ENCODE results near the gene ATP5F1E. TPM values are rescaled to one million over a fixed set of nuclear protein-coding genes. Genes with fewer than 3 reads are reported as not detected.

ATP5F1E gene
- total RNA-seq, 4 donors from 2014 or later = 27.1 to 38.2 (median 33.7) TPM

DNA sequence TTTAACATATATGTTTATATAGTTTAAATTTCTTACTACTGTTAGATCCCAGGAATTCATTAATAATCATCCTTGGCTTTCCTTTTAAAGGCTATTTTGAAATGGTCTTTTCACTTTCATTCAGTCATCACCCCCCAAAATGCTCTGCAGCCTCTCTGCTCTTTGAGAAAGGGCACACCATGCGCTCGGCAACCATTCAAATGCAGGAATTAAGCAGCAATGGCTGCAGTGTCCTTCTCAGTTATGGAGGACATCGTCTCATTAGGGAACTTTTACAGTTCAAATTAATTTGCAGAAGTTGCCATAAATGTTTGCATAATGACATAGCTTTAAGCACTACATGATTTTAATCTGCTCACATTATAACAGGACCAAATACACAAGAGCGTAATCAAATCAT, 6.6 kb downstream of the ATP5F1E start:
- TF ChIP-seq, protein P1, sequence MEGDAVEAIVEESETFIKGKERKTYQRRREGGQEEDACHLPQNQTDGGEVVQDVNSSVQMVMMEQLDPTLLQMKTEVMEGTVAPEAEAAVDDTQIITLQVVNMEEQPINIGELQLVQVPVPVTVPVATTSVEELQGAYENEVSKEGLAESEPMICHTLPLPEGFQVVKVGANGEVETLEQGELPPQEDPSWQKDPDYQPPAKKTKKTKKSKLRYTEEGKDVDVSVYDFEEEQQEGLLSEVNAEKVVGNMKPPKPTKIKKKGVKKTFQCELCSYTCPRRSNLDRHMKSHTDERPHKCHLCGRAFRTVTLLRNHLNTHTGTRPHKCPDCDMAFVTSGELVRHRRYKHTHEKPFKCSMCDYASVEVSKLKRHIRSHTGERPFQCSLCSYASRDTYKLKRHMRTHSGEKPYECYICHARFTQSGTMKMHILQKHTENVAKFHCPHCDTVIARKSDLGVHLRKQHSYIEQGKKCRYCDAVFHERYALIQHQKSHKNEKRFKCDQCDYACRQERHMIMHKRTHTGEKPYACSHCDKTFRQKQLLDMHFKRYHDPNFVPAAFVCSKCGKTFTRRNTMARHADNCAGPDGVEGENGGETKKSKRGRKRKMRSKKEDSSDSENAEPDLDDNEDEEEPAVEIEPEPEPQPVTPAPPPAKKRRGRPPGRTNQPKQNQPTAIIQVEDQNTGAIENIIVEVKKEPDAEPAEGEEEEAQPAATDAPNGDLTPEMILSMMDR (IDR thresholded peaks at IDR 0.05 in 4 of 5, conservative IDR thresholded peaks at IDR 0.05 in 1 of 5) = no peak
- no peak for TF ChIP-seq POLR2A (IDR thresholded peaks at IDR 0.05)
- H3K36me3 ChIP-seq = peaks cover 0 to 66% of the 10 kb centered on the region in 2 donors
- H3K9me3 ChIP-seq = no peaks in the 10 kb centered on the region
- in situ Hi-C loops (cut with MboI; ENCODE audit: low sequenced_read_pairs in 4 of 4) = loop anchor here in 1 of 4 donors (25.0 kb wide), 1 partner anchor 338 kb away; the partner anchor contains the start of gene NPEPL1
- DNase-seq = no peak
- intact Hi-C loops (cut with DNase I; ENCODE audit: low total_unique reads) = no loop called here
- ATAC-seq = no peak
- H3K4me1 ChIP-seq = peaks cover 31 to 33% of the 10 kb centered on the region in 2 donors
- no peak overlapping the region for H3K27ac ChIP-seq
- H3K27me3 ChIP-seq = no peaks in the 10 kb centered on the region
- H3K4me3 ChIP-seq = no peak overlapping the region

DNA sequence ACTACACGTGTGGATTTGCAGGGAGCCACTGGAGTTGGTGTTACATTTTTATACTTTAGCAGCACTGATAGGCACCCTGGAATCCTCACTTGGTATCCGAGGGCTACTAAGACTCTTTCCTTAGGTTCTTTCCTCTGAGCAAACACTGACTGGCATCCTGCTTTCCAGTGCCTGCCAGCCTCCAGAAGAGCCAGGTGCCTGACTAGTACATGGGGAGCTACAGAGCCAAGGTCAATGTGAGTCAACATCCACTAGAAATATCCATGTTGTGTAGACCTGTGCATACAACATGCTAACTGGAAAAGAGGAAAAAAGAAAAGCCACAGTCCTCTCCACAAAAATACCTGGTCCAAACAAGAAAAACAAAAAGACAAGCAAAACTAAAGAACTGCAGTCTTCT, 7.0 kb downstream of the ATP5F1E start:
- Histone ChIP-seq H3K9me3 (no peaks in the 10 kb centered on the region), H3K27me3 (no peaks in the 10 kb centered on the region), H3K4me1 (peaks cover 27 to 29% of the 10 kb centered on the region in 2 donors), H3K4me3 (no peak overlapping the region), H3K36me3 (peaks cover 0 to 62% of the 10 kb centered on the region in 2 donors), H3K27ac (no peak overlapping the region)
- DNase-seq (no peak), ATAC-seq (no peak)
- no peak for TF ChIP-seq POLR2A (IDR thresholded peaks at IDR 0.05)
- TF ChIP-seq, protein P1 (IDR thresholded peaks at IDR 0.05 in 4 of 5, conservative IDR thresholded peaks at IDR 0.05 in 1 of 5) = no peak
- in situ Hi-C loops (cut with MboI; ENCODE audit: low sequenced_read_pairs in 4 of 4) (loop anchor here in 1 of 4 donors (25.0 kb wide), 1 partner anchor 338 kb away; the partner anchor contains the start of gene NPEPL1), intact Hi-C loops (cut with DNase I; ENCODE audit: low total_unique reads) (no loop called here)

DNA sequence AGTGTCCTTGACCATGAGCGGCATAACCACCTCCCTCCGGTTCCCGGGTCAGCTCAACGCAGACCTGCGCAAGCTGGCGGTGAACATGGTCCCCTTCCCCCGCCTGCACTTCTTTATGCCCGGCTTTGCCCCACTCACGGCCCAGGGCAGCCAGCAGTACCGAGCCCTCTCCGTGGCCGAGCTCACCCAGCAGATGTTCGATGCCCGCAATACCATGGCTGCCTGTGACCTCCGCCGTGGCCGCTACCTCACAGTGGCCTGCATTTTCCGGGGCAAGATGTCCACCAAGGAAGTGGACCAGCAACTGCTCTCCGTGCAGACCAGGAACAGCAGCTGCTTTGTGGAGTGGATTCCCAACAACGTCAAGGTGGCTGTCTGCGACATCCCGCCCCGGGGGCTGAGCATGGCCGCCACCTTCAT, 8.0 kb downstream of the ATP5F1E start:
- no peaks in the 10 kb centered on the region for H3K27me3 ChIP-seq
- no peak for TF ChIP-seq POLR2A (IDR thresholded peaks at IDR 0.05)
- TF ChIP-seq, protein P1 (IDR thresholded peaks at IDR 0.05 in 4 of 5, conservative IDR thresholded peaks at IDR 0.05 in 1 of 5) = no peak
- H3K9me3 ChIP-seq = no peaks in the 10 kb centered on the region
- ATAC-seq (no peak), DNase-seq (no peak)
- in situ Hi-C loops (cut with MboI; ENCODE audit: low sequenced_read_pairs in 4 of 4) = no loop called here
- peaks cover 0 to 52% of the 10 kb centered on the region in 2 donors for H3K36me3 ChIP-seq
- H3K4me1 ChIP-seq = peaks cover 17 to 20% of the 10 kb centered on the region in 2 donors
- H3K4me3 ChIP-seq = no peak overlapping the region
- H3K27ac ChIP-seq = no peak overlapping the region
- intact Hi-C loops (cut with DNase I; ENCODE audit: low total_unique reads) = no loop called here

DNA sequence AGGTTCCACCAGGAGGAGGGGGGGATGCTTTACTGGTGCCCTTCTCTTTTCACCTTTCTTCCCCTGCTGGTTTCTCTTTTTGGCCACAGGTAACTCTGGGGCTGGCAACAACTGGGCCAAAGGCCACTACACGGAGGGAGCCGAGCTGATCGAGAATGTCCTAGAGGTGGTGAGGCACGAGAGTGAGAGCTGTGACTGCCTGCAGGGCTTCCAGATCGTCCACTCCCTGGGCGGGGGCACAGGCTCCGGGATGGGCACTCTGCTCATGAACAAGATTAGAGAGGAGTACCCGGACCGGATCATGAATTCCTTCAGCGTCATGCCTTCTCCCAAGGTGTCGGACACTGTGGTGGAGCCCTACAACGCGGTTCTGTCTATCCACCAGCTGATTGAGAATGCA, 8.5 kb downstream of the ATP5F1E start:
- intact Hi-C loops (cut with DNase I; ENCODE audit: low total_unique reads) (no loop called here), in situ Hi-C loops (cut with MboI; ENCODE audit: low sequenced_read_pairs in 4 of 4) (no loop called here)
- Histone ChIP-seq H3K27me3 (no peaks in the 10 kb centered on the region), H3K27ac (no peak overlapping the region), H3K4me3 (no peak overlapping the region), H3K4me1 (peaks cover 12 to 15% of the 10 kb centered on the region in 2 donors), H3K36me3 (peaks cover 0 to 47% of the 10 kb centered on the region in 2 donors), H3K9me3 (no peaks in the 10 kb centered on the region)
- DNase-seq (no peak), ATAC-seq (no peak)
- TF ChIP-seq, protein P1 (IDR thresholded peaks at IDR 0.05 in 4 of 5, conservative IDR thresholded peaks at IDR 0.05 in 1 of 5) = no peak

DNA sequence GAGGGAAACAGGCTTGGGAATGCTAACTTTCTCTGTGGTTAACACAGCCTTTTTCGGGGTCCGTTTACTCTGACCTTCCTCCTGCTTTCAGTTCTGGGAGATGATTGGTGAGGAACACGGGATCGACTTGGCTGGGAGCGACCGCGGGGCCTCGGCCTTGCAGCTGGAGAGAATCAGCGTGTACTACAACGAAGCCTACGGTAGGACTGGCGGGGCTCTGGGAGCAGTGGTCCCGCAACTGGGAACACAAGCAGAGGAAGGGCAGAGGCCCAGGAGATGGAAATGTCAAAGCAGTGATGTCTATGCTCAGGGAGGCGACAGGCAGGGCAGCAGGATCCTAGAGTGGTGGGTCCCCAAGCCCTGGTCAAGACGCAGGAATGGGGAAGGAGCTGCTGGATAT, 9.4 kb downstream of the ATP5F1E start:
- Histone ChIP-seq H3K4me3 (no peak overlapping the region), H3K36me3 (peaks cover 0 to 39% of the 10 kb centered on the region in 2 donors), H3K27ac (no peak overlapping the region), H3K4me1 (peaks cover 3 to 6% of the 10 kb centered on the region in 2 donors), H3K9me3 (no peaks in the 10 kb centered on the region), H3K27me3 (no peaks in the 10 kb centered on the region)
- no peak for TF ChIP-seq POLR2A (IDR thresholded peaks at IDR 0.05)
- TF ChIP-seq, protein P1 (IDR thresholded peaks at IDR 0.05 in 4 of 5, conservative IDR thresholded peaks at IDR 0.05 in 1 of 5) = no peak
- ATAC-seq (no peak), DNase-seq (no peak)
- in situ Hi-C loops (cut with MboI; ENCODE audit: low sequenced_read_pairs in 4 of 4) = no loop called here
- intact Hi-C loops (cut with DNase I; ENCODE audit: low total_unique reads) = no loop called here

All from gastrocnemius medialis (tissue), 4 donors.